HG03196 (cell line): ENCODE measurements around the gene LRRC72.
A peak's percentile ranks its signal among the peaks of the same experiment; 100 is the strongest.
"Not testable (repeated sequence)": the region's sequence is repeated elsewhere in the genome, so short reads cannot be mapped to it uniquely, and the experiment has no call there.

ENCODE experiments used
- ATAC-seq: cut with Tn5 transposase; IDR thresholded peaks from one replicate; pipeline ENCODE4 v1.9.1; 2021; ENCODE audit not compliant: unreplicated experiment

The LRRC72 gene

GRCh38 chr7:16524332-16524731 lies 2.3 kb upstream of the LRRC72 start:
- ATAC-seq = no peak

- no peak for ATAC-seq
Measured at GRCh38 chr7:16528520-16528919, 1.9 kb downstream of the LRRC72 start.

GRCh38 chr7:16529697-16530096 lies 3.1 kb downstream of the LRRC72 start:
- ATAC-seq = no peak

- ATAC-seq = no peak
Measured at GRCh38 chr7:16531707-16532106, 5.1 kb downstream of the LRRC72 start.

- ATAC-seq = no peak
Measured at GRCh38 chr7:16532272-16532671, 5.6 kb downstream of the LRRC72 start.

GRCh38 chr7:16535500-16535899 lies 8.9 kb downstream of the LRRC72 start:
- no peak for ATAC-seq

- ATAC-seq = not testable (repeated sequence)
Measured at GRCh38 chr7:16540559-16540958, 13.9 kb downstream of the LRRC72 start.

GRCh38 chr7:16542401-16542800 lies 15.8 kb downstream of the LRRC72 start:
- ATAC-seq = no peak

- no peak for ATAC-seq
Measured at GRCh38 chr7:16543456-16543855, 16.8 kb downstream of the LRRC72 start.

GRCh38 chr7:16546921-16547505 lies 20.4 kb downstream of the LRRC72 start:
- ATAC-seq = no peak

GRCh38 chr7:16548428-16548827 lies 21.8 kb downstream of the LRRC72 start:
- no peak for ATAC-seq

- ATAC-seq = no peak
Measured at GRCh38 chr7:16550671-16551070, 24.0 kb downstream of the LRRC72 start.

GRCh38 chr7:16554518-16555236 lies 28.1 kb downstream of the LRRC72 start:
- ATAC-seq = no peak

- no peak for ATAC-seq
Measured at GRCh38 chr7:16556359-16556758, 29.7 kb downstream of the LRRC72 start.

- ATAC-seq = no peak
Measured at GRCh38 chr7:16558761-16559302, 32.2 kb downstream of the LRRC72 start.

GRCh38 chr7:16559497-16560179 lies 33.0 kb downstream of the LRRC72 start:
- ATAC-seq = no peak

- ATAC-seq = no peak
Measured at GRCh38 chr7:16561943-16562342, 35.3 kb downstream of the LRRC72 start.

- no peak for ATAC-seq
Measured at GRCh38 chr7:16562456-16563220, 36.0 kb downstream of the LRRC72 start.

GRCh38 chr7:16563281-16564022 lies 36.8 kb downstream of the LRRC72 start:
- peak; percentile 88 for ATAC-seq

- ATAC-seq = no peak
Measured at GRCh38 chr7:16564023-16564380, 37.4 kb downstream of the LRRC72 start.
